Right ventricle myocardium inferior (tissue), 1 donor: ENCODE data around the gene MTFR2. TPM values are rescaled to one million over a fixed set of nuclear protein-coding genes. Genes with fewer than 3 reads are reported as not detected.
"Not testable (repeated sequence)": the region's sequence is repeated elsewhere in the genome, so short reads cannot be mapped to it uniquely, and the experiment has no call there.

Experiments
- ATAC-seq: fragments of 200-7000 bp; cut with Tn5 transposase; one replicate; pipeline ENCODE4 v1.9.1; 2020; ENCODE audit warnings: mild to moderate bottlenecking, moderate library complexity
- DNase-seq: peaks from one replicate; pipeline ENCODE4 v3.0.0; 2021; ENCODE audit errors: missing footprints
- intact Hi-C: fragments of 100-400 bp; cut with DNase I; formaldehyde crosslinking; loops from one replicate; pipeline ENCODE4 v1.11.0; 2022
- total RNA-seq: library from RNA; stranded (reverse); fragmentation: NEBNext Ultra II Directional; extraction: Animal tissue kit (Norgen Biotek cat#: 25700); gene quantifications from one replicate; pipeline ENCODE4 v1.2.1, GENCODE V29; 2021
- donor health status: DM: no; HTN: yes; CAD: no; lungs with severe emphysema.

MTFR2 gene
- total RNA-seq, 1 donor from 2014 or later, result 0.32 TPM

GRCh38 chr6:136244061-136244616 is 6.0 kb downstream of the MTFR2 start:
- intact Hi-C loops, result no loop called here
- ATAC-seq (no peak), DNase-seq (no peak)

- DNase-seq (no peak), ATAC-seq (peak; percentile 65)
- intact Hi-C loops, result no loop called here
These were observed 13.4 kb downstream of the MTFR2 start for GRCh38 chr6:136236466-136237293.

GRCh38 chr6:136235233-136235564 is 14.9 kb downstream of the MTFR2 start:
- DNase-seq, result no peak
- no peak for ATAC-seq
- intact Hi-C loops, result no loop called here

GRCh38 chr6:136232701-136233100 is 17.4 kb downstream of the MTFR2 start:
- DNase-seq, result no peak
- intact Hi-C loops, result no loop called here
- ATAC-seq, result no peak

GRCh38 chr6:136230219-136230853 is 19.8 kb downstream of the MTFR2 start:
- DNase-seq, result no peak
- intact Hi-C loops, result no loop called here
- ATAC-seq, result no peak

GRCh38 chr6:136228814-136229213 is 21.3 kb downstream of the MTFR2 start:
- DNase-seq (no peak), ATAC-seq (no peak)

GRCh38 chr6:136226674-136227377 is 23.3 kb downstream of the MTFR2 start:
- ATAC-seq, result no peak
- DNase-seq, result no peak
- intact Hi-C loops, result loop anchor here (1.0 to 5.0 kb wide), 3 partner anchors 195 to 691 kb away; no protein-coding TSS in a partner anchor

More at GRCh38 chr6:136228814-136229213, 21.3 kb downstream of the MTFR2 start:
- intact Hi-C loops, result loop anchor here (5.0 kb wide), 2 partner anchors 197 to 282 kb away; no protein-coding TSS in a partner anchor

GRCh38 chr6:136226027-136226673 is 24.0 kb downstream of the MTFR2 start:
- intact Hi-C loops, result loop anchor here (1.0 to 5.0 kb wide), 3 partner anchors 194 to 690 kb away; no protein-coding TSS in a partner anchor
- ATAC-seq, result peak; percentile 74
- DNase-seq, result peak; percentile 78

- DNase-seq (no peak), ATAC-seq (no peak)
- intact Hi-C loops, result loop anchor here (5.0 kb wide), 2 partner anchors 193 to 278 kb away; no protein-coding TSS in a partner anchor
These were observed 24.6 kb downstream of the MTFR2 start for GRCh38 chr6:136225496-136225895.

- intact Hi-C loops, result loop anchor here (5.0 kb wide), 2 partner anchors 193 to 278 kb away; no protein-coding TSS in a partner anchor
- not testable (repeated sequence) for DNase-seq, ATAC-seq
These were observed 25.1 kb downstream of the MTFR2 start for GRCh38 chr6:136224974-136225373.

- ATAC-seq, result no peak
- intact Hi-C loops, result no loop called here
These were observed 33.4 kb downstream of the MTFR2 start for GRCh38 chr6:136216503-136217401.

GRCh38 chr6:136213853-136214252 is 36.3 kb downstream of the MTFR2 start:
- no peak for DNase-seq
- intact Hi-C loops, result no loop called here
- no peak for ATAC-seq

More at GRCh38 chr6:136216503-136217401, 33.4 kb downstream of the MTFR2 start:
- DNase-seq, result no peak

- ATAC-seq (no peak), DNase-seq (no peak)
- intact Hi-C loops, result no loop called here
These were observed 37.0 kb downstream of the MTFR2 start for GRCh38 chr6:136213012-136213539.

GRCh38 chr6:136212608-136213007 is 37.5 kb downstream of the MTFR2 start:
- DNase-seq (no peak), ATAC-seq (no peak)
- intact Hi-C loops, result no loop called here

- DNase-seq, result no peak
- no peak for ATAC-seq
- intact Hi-C loops, result no loop called here
These were observed 39.5 kb downstream of the MTFR2 start for GRCh38 chr6:136210398-136211165.

- no peak for DNase-seq
- intact Hi-C loops, result no loop called here
- no peak for ATAC-seq
These were observed 40.6 kb downstream of the MTFR2 start for GRCh38 chr6:136209496-136209895.

GRCh38 chr6:136208783-136209182 is 41.3 kb downstream of the MTFR2 start:
- ATAC-seq (no peak), DNase-seq (no peak)
- intact Hi-C loops, result no loop called here
